Measurements from ENCODE around the gene PARD3.

DNA sequence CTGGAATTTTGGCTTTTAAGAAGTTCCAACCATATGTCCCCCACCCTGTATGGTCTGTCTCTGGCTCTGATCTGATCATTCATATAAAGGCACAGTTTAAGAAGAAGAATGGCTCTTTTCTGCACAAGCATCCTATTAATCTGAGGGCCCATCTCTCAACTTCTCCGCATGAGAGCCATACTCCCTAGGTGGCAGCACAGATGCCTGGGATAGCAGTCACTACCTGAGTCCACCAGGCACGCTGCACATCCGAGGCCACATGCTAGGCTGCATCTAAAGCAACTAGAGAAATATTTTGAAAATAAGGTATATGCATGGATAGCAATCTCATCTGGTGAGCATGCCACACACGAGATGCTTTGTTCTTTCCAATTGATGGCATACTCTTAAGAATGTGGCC lies 565.5 kb downstream of the PARD3 start:
- TF ChIP-seq, protein P1, sequence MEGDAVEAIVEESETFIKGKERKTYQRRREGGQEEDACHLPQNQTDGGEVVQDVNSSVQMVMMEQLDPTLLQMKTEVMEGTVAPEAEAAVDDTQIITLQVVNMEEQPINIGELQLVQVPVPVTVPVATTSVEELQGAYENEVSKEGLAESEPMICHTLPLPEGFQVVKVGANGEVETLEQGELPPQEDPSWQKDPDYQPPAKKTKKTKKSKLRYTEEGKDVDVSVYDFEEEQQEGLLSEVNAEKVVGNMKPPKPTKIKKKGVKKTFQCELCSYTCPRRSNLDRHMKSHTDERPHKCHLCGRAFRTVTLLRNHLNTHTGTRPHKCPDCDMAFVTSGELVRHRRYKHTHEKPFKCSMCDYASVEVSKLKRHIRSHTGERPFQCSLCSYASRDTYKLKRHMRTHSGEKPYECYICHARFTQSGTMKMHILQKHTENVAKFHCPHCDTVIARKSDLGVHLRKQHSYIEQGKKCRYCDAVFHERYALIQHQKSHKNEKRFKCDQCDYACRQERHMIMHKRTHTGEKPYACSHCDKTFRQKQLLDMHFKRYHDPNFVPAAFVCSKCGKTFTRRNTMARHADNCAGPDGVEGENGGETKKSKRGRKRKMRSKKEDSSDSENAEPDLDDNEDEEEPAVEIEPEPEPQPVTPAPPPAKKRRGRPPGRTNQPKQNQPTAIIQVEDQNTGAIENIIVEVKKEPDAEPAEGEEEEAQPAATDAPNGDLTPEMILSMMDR (IDR thresholded peaks at IDR 0.05): no peak
- TF ChIP-seq POLR2A (IDR thresholded peaks at IDR 0.05): no peak
